Ishikawa (cell line): ENCODE results near the gene LRRC46.

ENCODE experiments used
- CEBPB ChIP-seq: IDR thresholded peaks from 2 replicates; pipeline ENCODE4 v1.6.1; 2012
- CREB1 ChIP-seq: IDR thresholded peaks from 2 replicates; pipeline ENCODE4 v1.6.1; 2012; ENCODE audit warnings: low read depth
- EGR1 ChIP-seq: IDR thresholded peaks from 2 replicates; pipeline ENCODE4 v1.6.1; 2012
- EP300 ChIP-seq: IDR thresholded peaks from 2 replicates; pipeline ENCODE4 v1.6.1; 2012; ENCODE audit warnings: borderline replicate concordance
- FOXM1 ChIP-seq: IDR thresholded peaks from 2 replicates; pipeline ENCODE4 v1.6.1; 2012; ENCODE audit warnings: low read depth, borderline replicate concordance
- MAX ChIP-seq: IDR thresholded peaks from 2 replicates; pipeline ENCODE4 v1.6.1; 2012
- NFIC ChIP-seq: IDR thresholded peaks from 2 replicates; pipeline ENCODE4 v1.6.1; 2012
- RAD21 ChIP-seq: IDR thresholded peaks from 2 replicates; pipeline ENCODE4 v1.6.1; 2012; ENCODE audit warnings: low read depth
- REST ChIP-seq: IDR thresholded peaks from 2 replicates; pipeline ENCODE4 v1.6.1; 2012; ENCODE audit warnings: low read depth, mild to moderate bottlenecking
- TAF1 ChIP-seq: IDR thresholded peaks from 2 replicates; pipeline ENCODE4 v1.6.1; 2012; ENCODE audit warnings: low read depth, mild to moderate bottlenecking
- TCF12 ChIP-seq: IDR thresholded peaks from 2 replicates; pipeline ENCODE4 v1.6.1; 2012; ENCODE audit warnings: low read depth
- TEAD4 ChIP-seq: IDR thresholded peaks from 2 replicates; pipeline ENCODE4 v1.6.1; 2012
- USF1 ChIP-seq: IDR thresholded peaks from 2 replicates; pipeline ENCODE4 v1.6.1; 2012
- YY1 ChIP-seq: IDR thresholded peaks from 2 replicates; pipeline ENCODE4 v1.6.1; 2012; ENCODE audit warnings: low read depth
- ZBTB7A ChIP-seq: IDR thresholded peaks from 2 replicates; pipeline ENCODE4 v1.6.1; 2012; ENCODE audit warnings: low read depth

Gene LRRC46

GRCh38 chr17:47873200-47874090 is 42.0 kb downstream of the LRRC46 start:
- TF ChIP-seq CEBPB (no peak), TEAD4 (no peak), EGR1 (no peak), FOXM1 (no peak), TCF12 (no peak), NFIC (no peak), ZBTB7A (no peak), USF1 (no peak), YY1 (no peak), MAX (no peak), CREB1 (no peak), TAF1 (no peak), RAD21 (no peak), EP300 (no peak), REST (no peak)

GRCh38 chr17:47875011-47875985 is 43.8 kb downstream of the LRRC46 start:
- TF ChIP-seq RAD21 (no peak), CREB1 (no peak), TAF1 (no peak), FOXM1 (no peak), TEAD4 (no peak), USF1 (no peak)

- TF ChIP-seq NFIC (no peak), RAD21 (no peak), TCF12 (no peak), TEAD4 (no peak), ZBTB7A (no peak), CREB1 (no peak), FOXM1 (no peak), USF1 (no peak), YY1 (no peak)
Measured at GRCh38 chr17:47877368-47878034, 46.0 kb downstream of the LRRC46 start.

GRCh38 chr17:47878203-47879027 is 46.9 kb downstream of the LRRC46 start:
- TF ChIP-seq NFIC: no peak
- TF ChIP-seq YY1: no peak
- no peak for TF ChIP-seq ZBTB7A
- TF ChIP-seq TAF1: no peak
- no peak for TF ChIP-seq TEAD4
- TF ChIP-seq TCF12: no peak
- TF ChIP-seq CREB1: no peak
- TF ChIP-seq EGR1: no peak

GRCh38 chr17:47879028-47879585 is 47.6 kb downstream of the LRRC46 start:
- TF ChIP-seq TCF12 (no peak), TEAD4 (no peak), ZBTB7A (no peak), FOXM1 (no peak), YY1 (no peak), CREB1 (no peak)
